Non-pigmented ciliary epithelial cell (primary cell): ENCODE data around the gene MRRF.

Experiments
- DNase-seq: peaks from one replicate; pipeline ENCODE4 v3.0.0-alpha.2; 2010; ENCODE audit warnings: low read depth

The MRRF gene, protein sequence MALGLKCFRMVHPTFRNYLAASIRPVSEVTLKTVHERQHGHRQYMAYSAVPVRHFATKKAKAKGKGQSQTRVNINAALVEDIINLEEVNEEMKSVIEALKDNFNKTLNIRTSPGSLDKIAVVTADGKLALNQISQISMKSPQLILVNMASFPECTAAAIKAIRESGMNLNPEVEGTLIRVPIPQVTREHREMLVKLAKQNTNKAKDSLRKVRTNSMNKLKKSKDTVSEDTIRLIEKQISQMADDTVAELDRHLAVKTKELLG

DNA sequence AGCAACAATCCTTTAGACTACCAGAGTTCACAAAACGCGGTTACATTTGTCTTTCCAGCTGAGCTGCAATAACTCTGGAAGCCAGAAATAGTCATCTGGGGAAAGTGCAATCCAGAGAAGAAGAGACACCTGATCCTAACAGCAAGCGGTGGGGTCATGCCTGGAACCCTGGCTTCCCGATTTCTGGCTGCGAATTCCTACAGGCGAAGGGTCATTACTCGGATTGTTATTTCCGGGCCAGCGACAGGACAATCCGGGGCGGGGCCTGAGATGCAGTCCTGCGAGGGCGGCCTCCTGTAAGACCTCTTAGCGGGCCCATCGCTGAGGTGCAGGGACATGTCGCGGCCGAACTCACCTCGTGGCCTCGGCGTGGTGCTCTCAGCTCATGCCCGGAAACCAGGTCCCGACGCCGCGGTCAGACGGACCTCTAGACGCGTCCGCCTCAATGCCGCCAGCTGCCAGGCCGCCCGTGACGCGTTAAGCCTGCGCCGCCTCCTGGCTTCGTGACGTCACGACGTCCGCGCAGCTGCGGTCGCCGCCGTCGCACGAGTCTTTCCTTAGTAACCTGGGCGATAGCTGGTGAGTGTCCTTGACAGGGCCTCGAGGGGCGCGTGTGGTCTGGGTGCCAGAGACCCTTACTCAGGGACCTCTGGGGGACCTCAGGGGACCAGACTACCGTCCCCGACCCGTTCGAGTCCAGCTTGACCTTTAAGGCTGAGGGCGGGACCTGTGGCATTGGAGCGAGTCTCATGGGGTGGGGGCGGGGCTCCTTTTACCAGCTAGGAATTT is at the start of gene MRRF, which contains the start of gene RBM18:
MRRF (plus strand) TSS at position 523 of the 789 bp plus-strand sequence. CDS start 6,010 bp downstream, outside the sequence.
RBM18 (minus strand) TSS at position 481 of the 789 bp plus-strand sequence. CDS start 3,348 bp downstream, outside the sequence.
- DNase-seq: peak; percentile 41

DNA sequence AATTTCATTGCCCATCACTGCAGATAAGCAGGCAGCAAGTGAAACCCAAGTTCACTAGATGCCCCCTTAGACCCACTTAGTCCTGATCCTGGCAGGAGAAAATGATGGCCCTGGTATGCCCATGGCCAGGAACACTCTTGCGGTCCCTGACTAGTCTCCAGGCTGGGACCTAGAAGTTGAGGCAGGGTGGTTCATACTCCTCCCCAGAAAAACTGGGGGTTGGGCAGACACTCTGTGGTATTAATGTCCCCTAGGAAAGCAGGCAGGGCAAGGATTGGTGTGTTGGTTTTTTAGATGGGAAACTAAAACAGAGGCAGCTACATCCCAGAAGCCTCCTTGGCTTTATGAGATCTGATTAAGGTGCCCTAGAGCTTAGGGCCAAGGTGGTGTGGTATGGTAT is 49.0 kb upstream of the MRRF start:
- no peak for DNase-seq

DNA sequence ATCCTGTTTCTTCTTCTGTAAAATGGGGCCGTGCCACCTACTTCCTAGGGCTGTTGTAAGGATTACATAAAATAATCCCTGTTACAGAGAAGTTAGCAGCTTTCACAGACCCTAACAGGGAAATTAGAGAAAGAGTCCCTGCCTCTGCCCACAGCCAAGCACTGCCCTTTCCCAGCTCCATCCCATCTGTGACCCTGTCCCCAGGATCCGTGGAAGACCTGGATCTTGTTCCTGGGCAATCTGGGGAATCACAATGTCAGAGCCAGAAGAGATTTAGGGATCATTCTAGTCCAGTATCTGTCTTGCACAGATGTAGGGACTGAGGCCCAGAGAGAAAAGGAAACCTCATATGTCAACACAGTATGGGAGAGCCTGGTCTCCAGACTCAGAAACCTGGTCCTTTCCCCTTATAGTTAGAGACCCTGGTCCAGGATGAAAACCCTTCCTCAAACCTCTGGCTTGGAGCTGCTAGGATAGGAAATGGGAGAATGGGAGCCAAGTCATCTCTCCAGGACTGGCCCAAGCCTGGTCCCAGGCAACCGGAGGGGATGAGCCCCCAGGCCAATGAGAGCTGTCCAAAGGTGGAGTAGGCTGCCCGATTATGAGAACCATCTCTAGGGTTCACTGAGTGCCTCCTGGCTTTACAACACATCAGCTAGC is 48.4 kb upstream of the MRRF start:
- no peak for DNase-seq

DNA sequence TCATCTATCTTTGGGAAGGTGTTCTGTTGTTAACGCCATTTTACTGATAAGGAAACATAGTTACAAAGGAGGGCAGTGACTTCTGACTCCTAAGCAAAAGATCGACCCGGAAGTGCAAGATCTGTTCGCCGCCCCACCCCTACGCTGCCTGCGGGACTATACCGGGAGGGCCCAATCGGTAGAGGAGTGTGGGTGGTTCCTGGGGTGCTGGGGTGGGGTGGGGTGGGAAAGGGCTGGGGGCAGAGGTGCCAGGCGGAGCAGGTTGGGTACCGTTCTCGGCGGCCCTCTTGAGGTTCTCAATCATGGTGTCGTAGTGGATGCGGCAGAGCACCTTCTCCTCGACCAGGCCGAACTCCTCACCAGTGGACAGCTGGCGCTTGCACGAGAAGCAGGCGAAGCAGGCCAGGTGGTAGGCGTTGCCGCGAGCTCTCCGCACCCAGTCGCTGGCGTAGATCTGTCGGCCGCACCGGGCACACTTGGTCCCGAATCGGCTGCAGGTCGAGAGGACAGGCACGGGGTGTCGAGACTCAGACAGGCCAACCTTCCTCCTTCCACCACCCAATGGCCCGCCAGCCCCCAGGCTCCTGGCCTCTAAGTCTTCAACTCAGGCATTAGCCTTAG is 47.8 kb upstream of the MRRF start:
- DNase-seq: no peak

DNA sequence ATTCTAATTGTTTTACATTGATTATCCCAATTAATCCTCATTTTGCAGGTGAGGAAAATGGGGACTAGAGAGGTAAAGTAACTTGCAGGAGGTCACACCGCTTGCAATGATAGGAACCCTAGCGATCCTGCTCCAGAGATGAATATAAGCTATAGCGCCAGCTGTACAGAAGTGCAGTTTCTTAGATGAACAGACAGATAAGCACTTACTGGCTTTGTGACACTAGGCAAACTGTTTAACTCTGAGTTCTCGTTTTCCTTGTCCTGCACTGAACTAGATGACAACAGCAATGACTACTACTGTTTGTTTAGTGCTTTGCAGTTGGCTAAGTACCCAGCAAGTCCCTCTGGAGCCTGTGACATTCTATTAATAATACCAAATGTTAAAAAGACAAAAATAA is 47.0 kb upstream of the MRRF start:
- no peak for DNase-seq

DNA sequence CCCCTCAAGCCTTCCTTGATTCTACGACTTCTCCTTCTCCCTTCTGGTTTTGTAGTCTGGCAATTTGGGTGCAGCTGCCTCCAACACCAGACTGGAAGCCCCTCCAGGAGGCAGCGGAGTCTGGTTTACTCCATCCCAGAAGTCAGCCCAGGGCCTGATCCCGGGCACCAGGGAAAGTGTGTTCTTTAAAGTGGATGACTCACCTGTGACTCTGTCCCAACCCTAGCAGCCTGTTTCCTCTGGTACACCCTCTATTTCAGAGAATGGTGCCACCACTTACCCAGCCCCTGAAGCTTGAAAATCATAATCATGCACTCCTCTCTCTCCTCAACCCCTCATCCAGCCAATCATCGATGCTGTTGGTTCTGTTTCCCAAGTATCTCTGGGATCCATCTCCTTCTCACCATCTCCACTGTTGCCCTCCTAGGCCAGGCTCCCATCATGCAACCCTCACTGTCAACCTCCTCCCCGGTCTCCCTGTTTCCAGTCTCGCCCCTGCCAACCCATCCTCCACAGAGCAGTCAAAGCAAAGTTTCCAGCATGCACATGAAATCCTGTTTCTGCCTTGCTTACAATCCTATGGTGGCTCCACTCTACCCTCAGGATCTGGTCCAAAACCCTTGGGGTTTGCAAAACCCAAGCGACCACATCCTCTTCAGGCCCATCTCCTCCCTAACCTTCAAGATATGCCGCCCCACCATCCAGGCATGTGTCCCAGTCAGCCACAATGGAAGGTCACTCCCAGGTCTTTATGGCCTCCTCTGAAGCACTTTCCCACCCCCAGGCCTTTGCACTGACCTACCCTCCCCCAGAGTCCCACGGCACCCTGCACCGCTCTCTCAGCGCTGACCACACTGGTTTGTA is 46.4 kb upstream of the MRRF start:
- no peak for DNase-seq

DNA sequence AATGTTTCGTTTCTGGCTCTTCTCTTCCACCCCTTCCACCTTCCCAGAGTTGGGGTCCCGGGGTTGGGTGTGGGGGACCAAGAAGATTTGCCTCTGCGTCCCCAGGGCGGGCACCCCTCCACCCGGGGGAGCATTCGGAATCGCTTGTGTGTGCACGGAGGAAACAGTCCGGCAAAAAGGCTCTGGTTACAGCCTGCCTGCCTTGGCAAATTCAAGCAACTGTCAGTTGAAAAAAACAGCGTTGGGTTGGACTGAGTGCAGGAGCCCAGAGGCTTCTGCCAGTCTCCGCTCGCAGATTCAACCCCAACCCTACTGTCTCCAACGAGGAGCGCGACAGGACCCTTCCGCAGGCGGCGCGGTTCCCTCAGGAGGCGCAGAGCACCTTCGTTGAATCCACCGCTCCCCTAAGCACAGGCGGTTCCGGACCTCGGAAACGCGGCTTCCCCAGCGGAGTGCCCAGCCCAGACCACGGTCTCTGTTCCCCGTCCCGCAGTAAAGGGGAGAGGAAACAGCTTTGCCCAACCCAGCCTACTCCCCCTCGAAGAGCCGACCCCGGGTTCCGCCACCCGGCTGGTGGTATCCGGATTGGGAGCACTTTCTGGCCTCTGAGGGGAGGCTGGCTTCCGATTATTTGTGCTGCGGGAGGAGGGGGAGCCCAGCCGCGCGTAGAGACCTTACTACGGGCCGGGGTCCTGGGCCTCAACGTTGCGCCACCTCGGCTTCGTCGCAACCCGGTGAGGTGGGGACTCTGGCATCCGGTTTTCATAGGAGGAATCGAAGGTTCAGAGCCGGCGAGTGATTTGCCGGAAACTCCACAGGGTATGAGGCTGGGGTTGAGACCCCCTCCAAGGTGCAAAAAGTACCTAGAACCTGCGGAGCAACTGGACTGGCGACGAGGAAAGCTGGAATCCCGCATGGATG is 45.5 kb upstream of the MRRF start:
- no peak for DNase-seq

DNA sequence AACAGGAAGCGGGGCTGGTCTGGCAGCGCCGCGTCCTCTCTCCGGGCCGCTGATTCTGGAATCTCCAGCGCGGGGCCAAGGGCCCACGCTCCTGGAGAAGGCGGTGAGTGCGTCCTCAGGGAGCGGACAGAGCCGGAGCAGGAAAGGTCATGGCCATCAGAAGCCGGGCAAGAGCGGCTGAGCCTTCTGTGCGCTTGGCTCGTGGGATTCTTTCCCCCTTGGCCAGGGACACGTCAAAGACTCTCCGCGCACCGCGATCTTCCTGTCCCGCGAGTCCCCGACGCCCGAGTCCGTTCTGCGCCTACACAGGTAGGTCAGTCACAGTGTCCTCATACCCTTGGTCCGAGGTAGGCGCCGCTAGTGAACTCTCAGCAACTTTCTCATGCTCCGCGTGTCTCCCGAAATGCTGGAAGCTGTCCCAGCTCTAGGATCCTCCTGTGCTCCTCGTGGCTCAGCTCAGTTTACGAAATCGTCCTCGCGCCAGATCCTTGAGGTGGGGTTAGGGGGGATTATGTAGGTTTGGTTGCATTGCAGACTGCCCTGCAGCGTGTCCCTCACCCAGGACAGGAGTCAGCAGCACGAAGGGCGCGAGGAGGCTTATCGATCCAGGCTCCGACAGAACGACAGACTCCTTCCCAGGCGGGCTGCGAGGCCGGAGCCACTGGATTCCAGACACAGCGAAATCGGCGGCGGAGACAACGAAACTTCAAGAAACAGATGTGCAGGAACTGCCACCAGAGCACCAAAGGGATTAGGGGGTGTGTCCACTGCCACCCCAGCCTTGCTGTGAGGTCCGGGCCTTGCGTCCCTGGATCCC is 44.6 kb upstream of the MRRF start:
- DNase-seq: no peak

DNA sequence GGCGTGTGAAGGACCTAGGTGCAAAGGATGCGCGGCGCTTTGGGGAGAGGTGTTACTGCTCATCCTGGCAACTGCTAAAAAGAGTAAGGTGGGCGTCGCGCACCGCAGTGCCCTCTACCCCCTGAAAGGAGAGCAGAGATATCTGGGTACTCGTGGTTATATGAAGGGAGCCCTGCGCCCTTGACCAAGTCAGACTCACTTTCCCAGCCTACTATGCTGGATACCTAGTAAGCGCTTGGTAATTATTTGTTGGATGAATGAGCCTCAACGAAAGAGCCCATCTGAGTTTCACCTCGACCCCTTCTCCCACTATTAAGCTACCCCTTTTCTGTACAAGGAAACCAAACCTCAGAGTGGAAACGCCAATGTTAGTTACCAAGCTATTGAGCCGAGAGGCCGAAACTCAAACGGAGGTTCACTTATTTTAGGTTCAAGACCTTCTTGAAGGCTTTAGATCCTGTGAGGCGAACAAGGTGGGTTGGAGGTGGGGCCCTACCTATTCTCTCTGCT is 44.0 kb upstream of the MRRF start:
- no peak for DNase-seq

DNA sequence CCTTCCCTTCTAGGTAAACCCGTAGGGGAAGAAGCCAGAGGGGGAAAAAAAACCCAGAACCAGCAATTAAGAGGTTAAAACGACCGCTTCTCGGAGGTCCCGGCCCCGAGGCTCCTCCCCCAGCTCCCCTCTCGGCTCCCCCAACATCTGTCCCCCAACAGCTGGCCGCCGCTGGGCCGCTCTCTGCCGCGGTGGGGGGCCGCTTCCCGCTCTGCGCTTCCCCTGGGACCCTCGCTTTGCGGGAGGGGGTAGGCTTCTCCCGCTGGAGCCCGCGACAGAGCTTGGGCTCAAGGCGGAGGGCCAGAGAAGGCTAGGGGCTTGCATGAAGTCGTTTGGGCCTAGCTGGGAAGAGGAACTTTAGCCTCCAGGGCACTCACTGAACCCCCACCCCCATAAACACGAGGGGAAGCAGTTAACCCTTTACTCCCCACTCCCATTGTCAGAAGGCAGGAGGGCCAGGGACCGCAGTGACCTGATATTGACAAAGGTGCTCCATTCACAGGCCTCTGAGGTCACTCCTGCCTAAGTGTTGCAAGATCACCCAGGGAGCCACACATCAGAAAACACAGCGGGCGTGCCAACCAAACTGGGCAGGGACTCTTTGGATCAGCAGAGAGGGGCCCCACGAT is 43.4 kb upstream of the MRRF start:
- DNase-seq: no peak

DNA sequence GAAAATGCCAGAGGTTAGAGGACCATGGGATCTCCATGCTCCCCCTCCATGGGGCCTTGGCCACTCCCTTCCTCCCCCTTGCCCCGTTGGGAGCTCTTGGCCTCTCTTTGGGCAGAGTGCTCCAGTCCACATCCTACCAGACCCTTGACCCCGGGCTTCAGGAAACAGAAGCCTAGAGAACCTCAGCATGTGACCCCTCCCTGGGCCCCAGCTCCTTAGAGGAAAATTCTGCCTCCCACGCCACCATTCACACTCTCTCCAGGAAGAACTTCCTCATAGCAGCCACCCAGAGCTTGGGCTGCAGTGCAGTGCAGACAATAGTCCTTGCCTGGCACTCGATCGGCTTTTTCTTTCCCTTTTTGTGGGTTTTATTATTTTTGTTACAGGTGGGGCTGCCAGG is 41.9 kb upstream of the MRRF start:
- no peak for DNase-seq

DNA sequence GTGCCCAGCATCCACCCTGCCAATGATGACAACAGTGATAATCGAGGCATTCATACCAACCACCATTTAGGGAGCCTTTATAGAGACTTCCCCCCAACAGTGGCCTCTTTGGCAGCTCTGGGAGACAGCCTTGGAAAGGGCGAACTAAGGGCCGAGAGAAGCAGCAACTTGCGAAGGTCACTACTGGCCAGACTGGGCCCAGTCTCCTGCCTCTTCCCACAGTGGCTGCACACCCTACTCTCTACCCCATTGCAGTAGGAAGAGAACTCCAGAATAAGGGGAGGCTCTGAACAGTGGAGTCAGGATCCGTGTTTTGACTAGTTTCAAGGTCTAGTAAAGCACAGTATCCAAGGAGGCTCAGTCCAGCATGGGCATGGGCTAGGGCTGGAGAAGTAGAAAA is 41.2 kb upstream of the MRRF start:
- DNase-seq: no peak

DNA sequence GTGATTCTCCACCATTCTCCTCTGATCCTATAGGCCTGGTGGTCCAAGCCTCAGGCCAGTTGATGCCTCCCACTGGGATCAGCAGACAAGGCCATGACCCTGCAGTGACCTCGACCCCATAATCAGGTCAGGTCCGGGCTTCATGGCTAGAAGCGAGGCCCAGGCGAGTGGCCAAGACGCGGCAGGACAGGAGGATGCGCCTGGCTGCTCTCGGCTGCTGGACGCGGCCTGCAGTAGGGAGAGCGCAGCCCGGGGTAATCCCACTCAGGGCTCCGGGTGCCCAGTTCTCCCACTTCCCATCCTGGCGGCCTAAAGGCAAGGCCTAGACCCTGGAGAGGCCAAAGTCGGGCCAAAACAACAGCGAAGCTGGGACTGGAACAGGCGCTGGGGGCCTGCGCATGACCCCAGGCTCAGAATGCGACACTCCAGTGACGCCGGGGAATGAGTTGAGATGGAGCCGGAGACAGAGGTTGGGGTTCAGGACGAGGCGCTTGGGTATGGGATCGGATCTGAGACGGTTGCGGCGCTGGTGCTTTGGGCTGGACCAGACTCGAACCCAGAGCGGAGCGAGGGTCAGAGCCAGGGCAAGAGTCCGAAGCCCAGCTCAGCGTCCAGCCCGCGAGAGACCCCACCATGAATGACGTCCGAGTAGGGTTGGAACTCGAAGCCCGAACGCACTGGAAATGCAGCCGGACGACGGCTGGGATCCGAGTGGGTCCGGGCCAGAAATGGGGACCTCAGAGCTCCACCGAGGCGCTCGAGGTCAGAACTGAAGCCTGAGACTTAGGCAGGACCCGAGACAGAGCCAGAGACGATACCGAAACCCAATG is 39.2 kb upstream of the MRRF start:
- no peak for DNase-seq

DNA sequence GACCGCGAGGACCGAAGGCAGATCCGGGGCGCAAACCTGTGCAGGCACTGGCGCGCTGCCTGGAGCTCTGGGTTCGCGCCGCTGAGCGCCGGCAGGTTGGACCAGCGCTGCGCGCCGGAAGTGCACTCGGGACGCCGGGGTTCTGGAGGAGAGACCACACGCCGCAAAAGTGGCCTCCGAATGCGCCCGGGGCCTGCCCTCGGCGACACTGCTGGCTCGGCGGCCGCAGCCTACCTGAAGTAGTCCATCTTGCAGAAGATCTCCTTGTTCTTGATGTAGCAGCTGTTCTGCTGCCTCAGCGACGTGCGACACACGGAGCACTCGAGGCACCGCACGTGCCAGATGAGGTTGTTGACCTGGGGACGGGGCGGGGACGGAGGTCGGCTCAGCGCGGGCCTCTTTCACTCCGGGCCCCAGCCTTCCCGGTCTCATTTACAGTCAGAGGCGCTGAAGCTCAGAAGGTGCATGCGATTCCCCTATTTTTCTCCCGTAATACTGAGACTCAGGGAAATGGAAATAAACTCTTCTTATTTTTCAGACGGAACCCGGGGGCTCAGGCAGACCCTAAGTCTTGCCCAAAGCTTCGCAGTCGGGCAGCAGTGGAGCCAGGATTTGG is 38.4 kb upstream of the MRRF start:
- no peak for DNase-seq

DNA sequence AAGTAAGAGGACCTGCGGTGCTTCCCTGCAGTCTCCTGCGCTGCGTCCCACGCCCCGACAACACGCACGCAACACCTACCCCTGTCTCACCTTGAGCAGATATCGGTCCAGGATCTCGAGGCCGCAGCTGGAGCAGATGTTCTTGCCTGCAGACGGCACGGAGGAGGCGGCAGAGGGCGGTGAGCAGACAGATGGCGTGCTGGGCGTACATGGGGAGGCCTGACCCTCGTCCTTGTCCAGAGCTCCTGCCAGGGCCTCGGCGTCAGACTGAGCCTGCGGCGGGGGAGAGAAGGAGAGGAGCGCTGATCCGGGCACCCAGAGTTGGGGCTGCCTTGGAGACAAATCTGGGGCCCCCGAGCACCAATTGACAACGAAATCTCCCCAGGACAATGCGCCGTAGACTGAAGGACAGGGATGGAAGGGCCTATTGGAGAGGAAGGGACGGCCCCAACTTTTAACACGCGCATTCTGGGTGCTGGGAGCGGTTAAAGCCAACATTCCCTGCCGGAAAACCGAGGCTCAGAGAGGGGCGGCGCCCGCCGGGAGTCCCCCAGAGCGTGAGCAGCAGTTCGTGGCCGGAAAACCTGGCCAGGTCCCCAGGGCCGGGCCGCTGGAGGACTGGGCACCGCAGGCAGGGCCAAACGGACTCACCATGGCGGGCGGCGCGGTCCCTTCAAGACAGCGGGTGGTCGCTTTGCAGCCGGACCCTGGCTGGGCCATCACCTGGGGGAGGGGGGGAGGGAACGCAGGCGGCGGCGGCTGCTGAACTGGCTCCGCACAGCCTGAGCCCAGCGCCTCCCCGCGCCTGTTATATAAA is 37.7 kb upstream of the MRRF start:
- DNase-seq: no peak

DNA sequence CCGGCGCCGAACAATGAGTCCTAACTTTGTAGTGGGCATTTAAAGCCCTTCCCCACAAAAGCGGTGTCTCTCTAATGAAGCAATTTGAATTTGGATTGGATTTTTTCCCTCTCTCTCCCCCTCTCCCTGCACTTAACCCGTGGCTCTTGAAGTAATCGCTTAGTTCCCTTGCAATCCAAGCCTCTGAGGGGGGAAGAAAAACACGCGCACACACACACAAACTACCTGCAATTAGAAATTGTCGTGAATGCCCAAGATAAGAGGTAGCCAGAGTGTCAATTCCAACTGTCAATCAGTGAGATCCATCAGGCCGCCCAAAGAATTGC is 37.1 kb upstream of the MRRF start:
- DNase-seq: no peak

DNA sequence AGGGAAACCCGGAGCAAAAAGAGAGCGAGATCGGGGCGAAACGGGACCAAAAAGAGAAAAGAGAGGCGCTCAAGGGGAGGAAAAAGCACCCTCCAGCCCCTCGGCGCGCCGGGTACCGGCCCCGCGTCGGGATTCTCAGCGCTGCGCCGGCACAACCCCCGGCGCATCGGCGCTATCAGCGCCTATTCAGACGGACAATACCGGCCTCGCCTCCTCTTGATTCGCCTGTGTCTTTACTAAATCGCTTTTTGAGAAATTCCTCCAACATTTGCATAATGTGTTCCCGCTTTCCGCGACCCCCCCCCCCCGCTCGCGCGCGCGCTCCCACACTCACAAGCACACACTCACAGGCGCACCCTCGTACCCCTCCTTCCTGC is 36.5 kb upstream of the MRRF start:
- no peak for DNase-seq
